HEK293 (cell line): ENCODE data around the gene RNF212.

Source experiments
- GLI2 ChIP-seq: fragments of 450-650 bp; formaldehyde crosslinking; IDR thresholded peaks from 2 replicates; pipeline ENCODE4; 2017; ENCODE audit warnings: missing biosample characterization, missing genetic modification characterization, low read depth, borderline replicate concordance
- SETDB1 ChIP-seq: IDR thresholded peaks from one replicate; pipeline ENCODE4 v1.6.1; 2017; ENCODE audit warnings: mild to moderate bottlenecking, low read length, moderate library complexity, mixed read lengths; ENCODE audit not compliant: insufficient read length
- ZNF121 ChIP-seq: fragments of 450-650 bp; formaldehyde crosslinking; IDR thresholded peaks from 2 replicates; pipeline ENCODE4 v1.5.1; 2016; ENCODE audit warnings: missing biosample characterization, missing genetic modification characterization
- ZNF146 ChIP-seq: fragments of 450-650 bp; formaldehyde crosslinking; IDR thresholded peaks from 2 replicates; pipeline ENCODE4 v1.5.1; 2016; ENCODE audit warnings: missing biosample characterization, missing genetic modification characterization
- ZNF292 ChIP-seq: fragments of 450-650 bp; formaldehyde crosslinking; IDR thresholded peaks from 2 replicates; pipeline ENCODE4 v1.5.1; 2016; ENCODE audit warnings: low read depth, missing biosample characterization, missing genetic modification characterization, borderline replicate concordance
- ZNF324 ChIP-seq: fragments of 450-650 bp; formaldehyde crosslinking; IDR thresholded peaks from 2 replicates; pipeline ENCODE4 v1.5.1; 2016; ENCODE audit warnings: missing biosample characterization, missing genetic modification characterization
- ZNF561 ChIP-seq: fragments of 450-650 bp; IDR thresholded peaks from 2 replicates; pipeline ENCODE4 v1.5.1; 2018; ENCODE audit warnings: missing biosample characterization, missing genetic modification characterization, borderline replicate concordance
- ZNF707 ChIP-seq: fragments of 450-650 bp; formaldehyde crosslinking; IDR thresholded peaks from 2 replicates; pipeline ENCODE4 v1.5.1; 2016; ENCODE audit warnings: missing biosample characterization, missing genetic modification characterization
- ZNF830 ChIP-seq: fragments of 450-650 bp; IDR thresholded peaks from 2 replicates; pipeline ENCODE4 v1.5.0; 2018; ENCODE audit warnings: missing biosample characterization, missing genetic modification characterization, low read depth, mild to moderate bottlenecking, moderate library complexity
- ZSCAN30 ChIP-seq: fragments of 450-650 bp; IDR thresholded peaks from 2 replicates; pipeline ENCODE4 v1.5.1; 2018; ENCODE audit warnings: missing biosample characterization, mild to moderate bottlenecking, missing genetic modification characterization, moderate library complexity
- TF ChIP-seq, protein P1 (sequence below): fragments of 450-650 bp; formaldehyde crosslinking; IDR thresholded peaks from 2 replicates; pipeline ENCODE4 v1.5.1; 2016; ENCODE audit warnings: missing biosample characterization, missing genetic modification characterization
- TF ChIP-seq, protein P2 (sequence below): fragments of 450-650 bp; formaldehyde crosslinking; IDR thresholded peaks from 2 replicates; pipeline ENCODE4 v1.5.1; 2017; ENCODE audit warnings: missing biosample characterization, missing genetic modification characterization

DNA sequence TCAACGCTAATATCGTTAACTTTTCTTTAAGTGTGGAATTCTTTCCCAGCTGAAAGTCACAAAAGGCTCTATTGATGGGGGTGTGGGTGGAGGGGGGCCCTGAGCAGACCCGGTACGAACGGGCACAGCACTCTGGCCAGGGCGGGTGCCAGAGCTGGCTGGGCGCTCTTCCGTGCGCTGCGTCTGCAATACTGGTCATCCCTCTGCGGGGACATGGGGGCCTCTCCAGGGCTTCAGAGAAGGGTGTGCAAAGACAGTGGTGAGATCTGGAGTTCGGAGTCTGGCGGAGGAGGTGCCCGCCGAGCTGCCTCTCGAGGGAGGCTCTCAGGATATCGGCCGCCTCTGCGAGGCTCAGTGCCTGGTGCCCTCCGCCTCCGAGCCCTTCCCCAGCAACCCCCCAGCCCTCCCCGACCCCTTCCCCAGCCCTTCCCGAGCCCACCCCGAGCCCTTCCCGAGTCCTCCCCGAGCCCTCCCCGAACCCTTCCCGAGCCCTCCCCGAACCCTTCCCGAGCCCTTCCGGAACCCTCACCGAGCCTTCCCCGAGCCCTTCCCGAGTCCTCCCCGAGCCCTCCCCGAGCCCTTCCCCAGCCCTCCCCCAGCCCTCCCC lies 67.7 kb downstream of the RNF212 start:
- TF ChIP-seq, protein P1, sequence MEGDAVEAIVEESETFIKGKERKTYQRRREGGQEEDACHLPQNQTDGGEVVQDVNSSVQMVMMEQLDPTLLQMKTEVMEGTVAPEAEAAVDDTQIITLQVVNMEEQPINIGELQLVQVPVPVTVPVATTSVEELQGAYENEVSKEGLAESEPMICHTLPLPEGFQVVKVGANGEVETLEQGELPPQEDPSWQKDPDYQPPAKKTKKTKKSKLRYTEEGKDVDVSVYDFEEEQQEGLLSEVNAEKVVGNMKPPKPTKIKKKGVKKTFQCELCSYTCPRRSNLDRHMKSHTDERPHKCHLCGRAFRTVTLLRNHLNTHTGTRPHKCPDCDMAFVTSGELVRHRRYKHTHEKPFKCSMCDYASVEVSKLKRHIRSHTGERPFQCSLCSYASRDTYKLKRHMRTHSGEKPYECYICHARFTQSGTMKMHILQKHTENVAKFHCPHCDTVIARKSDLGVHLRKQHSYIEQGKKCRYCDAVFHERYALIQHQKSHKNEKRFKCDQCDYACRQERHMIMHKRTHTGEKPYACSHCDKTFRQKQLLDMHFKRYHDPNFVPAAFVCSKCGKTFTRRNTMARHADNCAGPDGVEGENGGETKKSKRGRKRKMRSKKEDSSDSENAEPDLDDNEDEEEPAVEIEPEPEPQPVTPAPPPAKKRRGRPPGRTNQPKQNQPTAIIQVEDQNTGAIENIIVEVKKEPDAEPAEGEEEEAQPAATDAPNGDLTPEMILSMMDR: no peak
- TF ChIP-seq ZNF121 (tag by site-specific recombination) (no peak), ZNF292 (tag by site-specific recombination) (no peak), ZNF324 (tag by site-specific recombination) (no peak), ZNF146 (tag by site-specific recombination) (no peak), ZNF561 (tag by site-specific recombination) (no peak), ZSCAN30 (no peak), ZNF830 (tag by site-specific recombination) (no peak), ZNF707 (tag by site-specific recombination) (no peak), SETDB1 (no peak), GLI2 (tag by site-specific recombination) (no peak)
- TF ChIP-seq, protein P2, sequence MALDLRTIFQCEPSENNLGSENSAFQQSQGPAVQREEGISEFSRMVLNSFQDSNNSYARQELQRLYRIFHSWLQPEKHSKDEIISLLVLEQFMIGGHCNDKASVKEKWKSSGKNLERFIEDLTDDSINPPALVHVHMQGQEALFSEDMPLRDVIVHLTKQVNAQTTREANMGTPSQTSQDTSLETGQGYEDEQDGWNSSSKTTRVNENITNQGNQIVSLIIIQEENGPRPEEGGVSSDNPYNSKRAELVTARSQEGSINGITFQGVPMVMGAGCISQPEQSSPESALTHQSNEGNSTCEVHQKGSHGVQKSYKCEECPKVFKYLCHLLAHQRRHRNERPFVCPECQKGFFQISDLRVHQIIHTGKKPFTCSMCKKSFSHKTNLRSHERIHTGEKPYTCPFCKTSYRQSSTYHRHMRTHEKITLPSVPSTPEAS (tag by site-specific recombination): no peak
